ENCODE data around the gene WASL. TPM values are rescaled to one million over a fixed set of nuclear protein-coding genes. Genes with fewer than 3 reads are reported as not detected.

Gene WASL
- total RNA-seq, 4 donors from 2014 or later: 36.0 to 51.5 (median 38.5) TPM

- intact Hi-C loops (cut with DNase I): loop anchor here (5.0 kb wide), 2 partner anchors 65 to 185 kb away; partner anchors contain the start of gene WASL
- H3K4me1 ChIP-seq: peaks cover 0 to 11% (median 4%) of the 10 kb centered on the region in 4 donors
- no peak for TF ChIP-seq POLR2AphosphoS5 (IDR thresholded peaks at IDR 0.05)
- peak; percentile 34 to 54 (median 37) for TF ChIP-seq CTCF (IDR thresholded peaks at IDR 0.05)
- H3K36me3 ChIP-seq: peaks cover 5 to 25% (median 16%) of the 10 kb centered on the region in 4 donors
- 91% methylated on average over 1 of the region's 1 CpG for WGBS
- H3K27me3 ChIP-seq: no peaks in the 10 kb centered on the region
- DNase-seq (ENCODE audit: extremely low spot score): no peak
- no peak overlapping the region for H3K4me3 ChIP-seq
- no peak overlapping the region for H3K27ac ChIP-seq (replicated peaks in 1 of 4)
- H3K9me3 ChIP-seq: no peaks in the 10 kb centered on the region
Observed at GRCh38 chr7:123682690-123683089, 66.1 kb downstream of the WASL start.

GRCh38 chr7:123681561-123681960 lies 67.2 kb downstream of the WASL start:
- H3K27ac ChIP-seq (replicated peaks in 1 of 4): no peak overlapping the region
- TF ChIP-seq CTCF (IDR thresholded peaks at IDR 0.05): no peak
- no peak for TF ChIP-seq POLR2AphosphoS5 (IDR thresholded peaks at IDR 0.05)
- TF ChIP-seq POLR2A (IDR thresholded peaks at IDR 0.05; ENCODE audit: low read depth): no peak
- no peak for TF ChIP-seq EP300 (IDR thresholded peaks at IDR 0.05)
- intact Hi-C loops (cut with DNase I): loop anchor here (5.0 kb wide), 2 partner anchors 66 to 186 kb away; partner anchors contain the start of gene WASL
- no peaks in the 10 kb centered on the region for H3K27me3 ChIP-seq
- H3K9me3 ChIP-seq: no peaks in the 10 kb centered on the region
- no peak for DNase-seq (ENCODE audit: extremely low spot score)
- H3K36me3 ChIP-seq: peaks cover 5 to 18% (median 11%) of the 10 kb centered on the region in 4 donors
- peaks cover 0 to 11% (median 4%) of the 10 kb centered on the region in 4 donors for H3K4me1 ChIP-seq
- 55% methylated on average over 2 of the region's 2 CpGs for WGBS
- no peak overlapping the region for H3K4me3 ChIP-seq

GRCh38 chr7:123680580-123680979 lies 68.2 kb downstream of the WASL start:
- no peak for TF ChIP-seq POLR2A (IDR thresholded peaks at IDR 0.05; ENCODE audit: low read depth)
- no peak for TF ChIP-seq POLR2AphosphoS5 (IDR thresholded peaks at IDR 0.05)
- no peak overlapping the region for H3K4me3 ChIP-seq
- peaks cover 0 to 18% (median 11%) of the 10 kb centered on the region in 4 donors for H3K36me3 ChIP-seq
- intact Hi-C loops (cut with DNase I): loop anchor here (5.0 kb wide), 2 partner anchors 67 to 187 kb away; partner anchors contain the start of gene WASL
- H3K27me3 ChIP-seq: no peaks in the 10 kb centered on the region
- no peak for DNase-seq (ENCODE audit: extremely low spot score)
- H3K27ac ChIP-seq (replicated peaks in 1 of 4): no peak overlapping the region
- H3K4me1 ChIP-seq: peaks cover 0 to 11% (median 4%) of the 10 kb centered on the region in 4 donors
- H3K9me3 ChIP-seq: no peaks in the 10 kb centered on the region
- 83% methylated on average over 3 of the region's 3 CpGs for WGBS

- Histone ChIP-seq H3K27ac (replicated peaks in 1 of 4) (no peak overlapping the region), H3K9me3 (no peaks in the 10 kb centered on the region), H3K36me3 (peaks cover 0 to 18% (median 9%) of the 10 kb centered on the region in 4 donors), H3K27me3 (no peaks in the 10 kb centered on the region), H3K4me3 (no peak overlapping the region), H3K4me1 (peaks cover 9 to 18% (median 12%) of the 10 kb centered on the region in 4 donors)
- TF ChIP-seq POLR2AphosphoS5 (IDR thresholded peaks at IDR 0.05) (no peak), CTCF (IDR thresholded peaks at IDR 0.05) (no peak), EP300 (IDR thresholded peaks at IDR 0.05) (no peak), POLR2A (IDR thresholded peaks at IDR 0.05; ENCODE audit: low read depth) (no peak)
- no peak for DNase-seq (ENCODE audit: extremely low spot score)
- 94% methylated on average over 3 of the region's 3 CpGs for WGBS
- intact Hi-C loops (cut with DNase I): loop anchor here (5.0 kb wide), 2 partner anchors 68 to 188 kb away; partner anchors contain the start of gene WASL
Observed at GRCh38 chr7:123679614-123680013, 69.2 kb downstream of the WASL start.

GRCh38 chr7:123677061-123677715 lies 71.6 kb downstream of the WASL start:
- Histone ChIP-seq H3K27ac (replicated peaks in 1 of 4) (no peak overlapping the region), H3K27me3 (no peaks in the 10 kb centered on the region), H3K4me3 (no peak overlapping the region), H3K36me3 (peaks cover 0 to 8% (median 0%) of the 10 kb centered on the region in 4 donors), H3K9me3 (no peaks in the 10 kb centered on the region), H3K4me1 (peaks cover 20 to 28% (median 25%) of the 10 kb centered on the region in 4 donors)
- TF ChIP-seq POLR2A (IDR thresholded peaks at IDR 0.05; ENCODE audit: low read depth) (no peak), EP300 (IDR thresholded peaks at IDR 0.05) (no peak), POLR2AphosphoS5 (IDR thresholded peaks at IDR 0.05) (no peak), CTCF (IDR thresholded peaks at IDR 0.05) (no peak)
- 88% methylated on average over 2 of the region's 2 CpGs for WGBS
- intact Hi-C loops (cut with DNase I): no loop called here
- no peak for DNase-seq (ENCODE audit: extremely low spot score)
